ENCODE measurements around the gene ZNF709.
"Not testable (repeated sequence)": the region's sequence is repeated elsewhere in the genome, so short reads cannot be mapped to it uniquely, and the experiment has no call there.

ZNF709 gene

DNA sequence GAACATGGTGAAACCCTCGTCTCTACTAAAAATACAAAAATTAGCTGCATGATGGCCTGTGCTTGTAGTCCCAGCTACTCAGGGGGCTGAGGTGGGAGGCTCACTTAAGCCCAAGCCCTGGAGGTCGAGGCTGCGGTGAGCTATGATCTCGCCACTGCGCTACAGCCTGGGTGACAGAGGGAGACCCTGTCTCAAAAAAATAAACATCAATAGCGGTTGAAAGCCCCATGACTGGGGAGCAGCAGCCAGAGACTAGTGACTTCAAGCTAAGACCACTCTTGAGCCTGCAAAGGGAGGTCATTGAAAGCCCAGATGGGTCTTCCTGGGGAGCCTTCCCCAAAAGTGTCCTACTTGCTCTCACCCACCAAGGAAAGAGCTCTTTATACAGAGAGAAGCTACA lies 11.9 kb upstream of the ZNF709 start:
- no peak for TF ChIP-seq CTCF (IDR thresholded peaks at IDR 0.05; ENCODE audit: control insufficient read depth, extremely low read depth, insufficient read depth)
- no peak overlapping the region for H3K4me3 ChIP-seq (ENCODE audit: low read depth, low read length)
- DNase-seq (ENCODE audit: low read depth), result no peak

- peak; percentile 75 for DNase-seq (ENCODE audit: low read depth)
- peak overlapping the region; percentile 56 for H3K4me3 ChIP-seq (ENCODE audit: low read depth, low read length)
- peak; percentile 63 for TF ChIP-seq CTCF (IDR thresholded peaks at IDR 0.05; ENCODE audit: control insufficient read depth, extremely low read depth, insufficient read depth)
Measured at GRCh38 chr19:12495002-12495802, 10.6 kb upstream of the ZNF709 start.

- DNase-seq (ENCODE audit: low read depth), result no peak
- H3K4me3 ChIP-seq (ENCODE audit: low read depth, low read length), result no peak overlapping the region
- TF ChIP-seq CTCF (IDR thresholded peaks at IDR 0.05; ENCODE audit: control insufficient read depth, extremely low read depth, insufficient read depth), result no peak
Measured at GRCh38 chr19:12494260-12494860, 9.7 kb upstream of the ZNF709 start.

- H3K4me3 ChIP-seq (ENCODE audit: low read depth, low read length); DNase-seq (ENCODE audit: low read depth): not testable (repeated sequence)
Measured at GRCh38 chr19:12486265-12486783, 1.7 kb upstream of the ZNF709 start.

DNA sequence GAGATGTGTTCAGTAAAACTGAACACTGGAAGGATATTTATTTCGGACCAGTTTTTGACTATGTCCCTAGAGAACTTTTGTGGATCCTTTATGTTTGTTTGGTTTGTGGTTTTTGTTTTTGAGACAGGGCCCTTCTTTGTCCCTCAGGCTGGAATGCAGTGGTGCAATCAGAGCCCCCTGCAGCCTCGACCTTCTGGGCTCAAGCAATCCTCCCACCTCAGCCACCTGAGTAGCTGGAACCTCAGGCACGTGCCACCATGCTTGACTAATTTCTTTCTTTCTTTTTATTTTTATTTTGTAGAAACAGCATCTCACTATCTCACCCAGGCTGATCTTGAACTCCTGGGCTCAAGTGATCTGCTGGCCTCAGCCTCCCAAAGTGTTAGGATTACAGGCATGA lies 955 bp upstream of the ZNF709 start:
- H3K4me3 ChIP-seq (ENCODE audit: low read depth, low read length), result no peak overlapping the region
- TF ChIP-seq CTCF (IDR thresholded peaks at IDR 0.05; ENCODE audit: control insufficient read depth, extremely low read depth, insufficient read depth), result no peak
- DNase-seq (ENCODE audit: low read depth), result no peak

DNA sequence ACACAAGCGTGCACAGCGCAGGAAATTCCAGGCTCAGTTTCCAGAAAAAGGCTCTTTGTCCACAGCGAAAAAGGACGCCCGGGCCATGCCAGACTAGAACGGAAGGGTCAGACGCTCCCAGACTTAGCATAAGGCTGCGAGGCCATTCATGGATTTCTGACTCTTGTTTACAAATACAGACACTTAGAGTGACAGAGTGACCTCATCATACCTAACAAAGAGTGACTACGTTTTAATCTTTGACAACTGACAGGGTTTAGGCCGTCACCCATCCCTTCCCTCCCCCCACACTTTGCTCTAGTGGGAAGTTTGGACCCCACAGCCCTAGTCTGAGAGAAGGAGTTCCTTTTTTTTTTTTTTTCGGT lies 418 bp upstream of the ZNF709 start:
- peak overlapping the region; percentile 88 for H3K4me3 ChIP-seq (ENCODE audit: low read depth, low read length)
- DNase-seq (ENCODE audit: low read depth), result no peak
- no peak for TF ChIP-seq CTCF (IDR thresholded peaks at IDR 0.05; ENCODE audit: control insufficient read depth, extremely low read depth, insufficient read depth)

- no peak for TF ChIP-seq CTCF (IDR thresholded peaks at IDR 0.05; ENCODE audit: control insufficient read depth, extremely low read depth, insufficient read depth)
- no peak for DNase-seq (ENCODE audit: low read depth)
- H3K4me3 ChIP-seq (ENCODE audit: low read depth, low read length), result peak overlapping the region; percentile 88
Measured at GRCh38 chr19:12484011-12484370, 625 bp downstream of the ZNF709 start.
